HepG2 (cell line): ENCODE results near the gene SLC11A1. TPM values are rescaled to one million over a fixed set of nuclear protein-coding genes. Genes with fewer than 3 reads are reported as not detected.

Experiments
- ADNP ChIP-seq: sonication (generic); formaldehyde crosslinking; IDR thresholded peaks from 2 replicates; pipeline ENCODE4 v1.4.0; 2020; ENCODE audit warnings: missing genetic modification reagents
- BRD4 ChIP-seq: sonication (generic); formaldehyde crosslinking; IDR thresholded peaks from 2 replicates; pipeline ENCODE4 v1.4.0; 2020; ENCODE audit warnings: missing genetic modification reagents
- CREM ChIP-seq, 2 experiments: sonication (generic) in 1 of 2; formaldehyde crosslinking in 1 of 2; IDR thresholded peaks; 2 replicates each; pipeline versions ENCODE4 v1.4.0 to v1.6.1; 2016 to 2020; ENCODE audit warnings: antibody characterized with exemption in 1 of 2, mild to moderate bottlenecking in 1 of 2, missing genetic modification reagents in 1 of 2
- ERF ChIP-seq: IDR thresholded peaks from 2 replicates; pipeline ENCODE4 v1.6.1; 2018; ENCODE audit warnings: missing biosample characterization, missing genetic modification reagents
- FOXC1 ChIP-seq: sonication (generic); formaldehyde crosslinking; IDR thresholded peaks from 2 replicates; pipeline ENCODE4 v1.8.0; 2022; ENCODE audit warnings: mild to moderate bottlenecking, missing genetic modification reagents, borderline replicate concordance
- GTF2F1 ChIP-seq: fragments of 150-350 bp; IDR thresholded peaks from 2 replicates; pipeline ENCODE4 v1.6.1; 2014; ENCODE audit warnings: low read length
- HIVEP1 ChIP-seq: sonication (generic); formaldehyde crosslinking; IDR thresholded peaks from 2 replicates; pipeline ENCODE4 v1.4.0; 2020; ENCODE audit warnings: mild to moderate bottlenecking, missing genetic modification reagents
- HNF4G ChIP-seq, 2 experiments: sonication (generic) in 1 of 2; formaldehyde crosslinking in 1 of 2; IDR thresholded peaks; 2 replicates each; pipeline versions ENCODE4 v1.4.0 to v1.6.1; 2011 to 2020; ENCODE audit warnings: borderline replicate concordance in 2 of 2, low read depth in 2 of 2, mild to moderate bottlenecking in 2 of 2, low read length in 1 of 2, missing genetic modification reagents in 1 of 2, moderate library complexity in 1 of 2
- KMT2B ChIP-seq: IDR thresholded peaks from 2 replicates; pipeline ENCODE4 v1.6.1; 2016; ENCODE audit warnings: missing genetic modification reagents, missing compliant biosample characterization
- MBD4 ChIP-seq: IDR thresholded peaks from 2 replicates; pipeline ENCODE4 v1.6.1; 2012; ENCODE audit warnings: low read length, inconsistent platforms, borderline replicate concordance
- MBNL3 ChIP-seq: fragments of 250-450 bp; sonication (Bioruptor Pico); conservative IDR thresholded peaks from 2 replicates; pipeline ENCODE4 v1.8.0; 2022; ENCODE audit warnings: mild to moderate bottlenecking, inconsistent platforms
- MIER3 ChIP-seq: IDR thresholded peaks from 2 replicates; pipeline ENCODE4 v1.6.1; 2016; ENCODE audit warnings: missing compliant biosample characterization, borderline replicate concordance
- MTF2 ChIP-seq: sonication (generic); formaldehyde crosslinking; IDR thresholded peaks from 2 replicates; pipeline ENCODE4 v1.5.0; 2020; ENCODE audit warnings: missing genetic modification reagents, borderline replicate concordance
- NFE2L2 ChIP-seq: fragments of 150-350 bp; IDR thresholded peaks from 2 replicates; pipeline ENCODE4 v1.6.1; 2014; ENCODE audit warnings: low read length
- NFRKB ChIP-seq: fragments of 450-650 bp; IDR thresholded peaks from 2 replicates; pipeline ENCODE4 v1.6.1; 2017
- SAP130 ChIP-seq: IDR thresholded peaks from 2 replicates; pipeline ENCODE4 v1.6.1; 2016; ENCODE audit warnings: low read depth
- TAF1 ChIP-seq: sonication (generic); formaldehyde crosslinking; IDR thresholded peaks from 2 replicates; pipeline ENCODE4 v1.4.0; 2020; ENCODE audit warnings: missing genetic modification reagents
- TBL1XR1 ChIP-seq: fragments of 150-350 bp; IDR thresholded peaks from 2 replicates; pipeline ENCODE4 v1.6.1; 2014; ENCODE audit warnings: borderline replicate concordance, low read length; ENCODE audit not compliant: partially characterized antibody
- TBX2 ChIP-seq: sonication (generic); formaldehyde crosslinking; IDR thresholded peaks from 2 replicates; pipeline ENCODE4 v1.5.0; 2020; ENCODE audit warnings: missing genetic modification reagents, mild to moderate bottlenecking, borderline replicate concordance
- TCF7 ChIP-seq: sonication (generic); IDR thresholded peaks from 2 replicates; pipeline ENCODE4 v1.6.1; 2016; ENCODE audit warnings: antibody characterized with exemption, low read depth
- TP53 ChIP-seq: sonication (generic); formaldehyde crosslinking; conservative IDR thresholded peaks from 2 replicates; pipeline ENCODE4 v1.4.0; 2020; ENCODE audit warnings: missing genetic modification reagents
- ZBTB38 ChIP-seq: sonication (generic); formaldehyde crosslinking; IDR thresholded peaks from 2 replicates; pipeline ENCODE4 v1.5.1; 2020; ENCODE audit warnings: mild to moderate bottlenecking, missing genetic modification reagents
- ZNF121 ChIP-seq: sonication (generic); formaldehyde crosslinking; IDR thresholded peaks from 2 replicates; pipeline ENCODE4 v1.5.0; 2020; ENCODE audit warnings: mild to moderate bottlenecking, missing genetic modification reagents
- ZNF274 ChIP-seq: sonication (generic); formaldehyde crosslinking; IDR thresholded peaks from 2 replicates; pipeline ENCODE4 v1.5.1; 2020; ENCODE audit warnings: mild to moderate bottlenecking, missing genetic modification reagents
- ZNF333 ChIP-seq: sonication (generic); formaldehyde crosslinking; IDR thresholded peaks from 2 replicates; pipeline ENCODE4 v1.4.0; 2020; ENCODE audit warnings: mild to moderate bottlenecking, missing genetic modification reagents, borderline replicate concordance
- ZNF33A ChIP-seq: sonication (generic); formaldehyde crosslinking; IDR thresholded peaks from 2 replicates; pipeline ENCODE4 v1.5.1; 2020; ENCODE audit warnings: missing genetic modification reagents, mild to moderate bottlenecking, moderate library complexity, borderline replicate concordance
- ZNF44 ChIP-seq: sonication (generic); formaldehyde crosslinking; IDR thresholded peaks from 2 replicates; pipeline ENCODE4 v1.5.1; 2020; ENCODE audit warnings: mild to moderate bottlenecking, missing genetic modification reagents
- ZNF501 ChIP-seq: sonication (generic); formaldehyde crosslinking; IDR thresholded peaks from 2 replicates; pipeline ENCODE4 v1.5.1; 2020; ENCODE audit warnings: mild to moderate bottlenecking, moderate library complexity, missing genetic modification reagents
- ZNF709 ChIP-seq: sonication (generic); formaldehyde crosslinking; IDR thresholded peaks from 2 replicates; pipeline ENCODE4 v1.5.0; 2020; ENCODE audit warnings: mild to moderate bottlenecking, missing genetic modification reagents
- ZNF781 ChIP-seq: sonication (generic); formaldehyde crosslinking; IDR thresholded peaks from 2 replicates; pipeline ENCODE4 v1.5.1; 2020; ENCODE audit warnings: borderline replicate concordance, mild to moderate bottlenecking, missing genetic modification reagents; ENCODE audit errors: not compliant biosample characterization
- ZNF788 ChIP-seq: sonication (generic); formaldehyde crosslinking; IDR thresholded peaks from 2 replicates; pipeline ENCODE4 v1.5.0; 2020; ENCODE audit warnings: mild to moderate bottlenecking, missing genetic modification reagents, borderline replicate concordance
- polyA plus RNA-seq, 8 experiments: library from polyadenylated mRNA; depleted of rRNA in 3 of 8; stranded (reverse) in 7 of 8; unstranded in 1 of 8; fragments of >200 nt; fragmentation: Illumina TruSeq in 4 of 8; extraction: Trizol in 4 of 8; gene quantifications; 2 replicates each; pipeline versions ENCODE4 v1.2.1 to v1.2.3, GENCODE V29; 2011 to 2016; ENCODE audit warnings: low read depth in 4 of 8, missing spikeins in 1 of 8, mixed read lengths in 1 of 8; ENCODE audit not compliant: insufficient read depth in 1 of 8
- total RNA-seq, 5 experiments: library from RNA; depleted of rRNA; stranded (reverse); fragments of >200 nt; fragmentation: Illumina TruSeq; extraction: Trizol; gene quantifications; 2 replicates each; pipeline ENCODE4 v1.2.3, GENCODE V29; 2016; ENCODE audit warnings: low read depth in 1 of 5
- TF ChIP-seq, protein P1 (sequence below): sonication (generic); formaldehyde crosslinking; conservative IDR thresholded peaks from 2 replicates; pipeline ENCODE4 v1.4.0; 2020; ENCODE audit warnings: missing genetic modification reagents

The SLC11A1 gene
- total and polyA plus RNA-seq, 2 of the 13 experiments (the other 11 are each of a cell fraction or from before 2014, with no cell fraction given), result 0.33 to 2.3 TPM

DNA sequence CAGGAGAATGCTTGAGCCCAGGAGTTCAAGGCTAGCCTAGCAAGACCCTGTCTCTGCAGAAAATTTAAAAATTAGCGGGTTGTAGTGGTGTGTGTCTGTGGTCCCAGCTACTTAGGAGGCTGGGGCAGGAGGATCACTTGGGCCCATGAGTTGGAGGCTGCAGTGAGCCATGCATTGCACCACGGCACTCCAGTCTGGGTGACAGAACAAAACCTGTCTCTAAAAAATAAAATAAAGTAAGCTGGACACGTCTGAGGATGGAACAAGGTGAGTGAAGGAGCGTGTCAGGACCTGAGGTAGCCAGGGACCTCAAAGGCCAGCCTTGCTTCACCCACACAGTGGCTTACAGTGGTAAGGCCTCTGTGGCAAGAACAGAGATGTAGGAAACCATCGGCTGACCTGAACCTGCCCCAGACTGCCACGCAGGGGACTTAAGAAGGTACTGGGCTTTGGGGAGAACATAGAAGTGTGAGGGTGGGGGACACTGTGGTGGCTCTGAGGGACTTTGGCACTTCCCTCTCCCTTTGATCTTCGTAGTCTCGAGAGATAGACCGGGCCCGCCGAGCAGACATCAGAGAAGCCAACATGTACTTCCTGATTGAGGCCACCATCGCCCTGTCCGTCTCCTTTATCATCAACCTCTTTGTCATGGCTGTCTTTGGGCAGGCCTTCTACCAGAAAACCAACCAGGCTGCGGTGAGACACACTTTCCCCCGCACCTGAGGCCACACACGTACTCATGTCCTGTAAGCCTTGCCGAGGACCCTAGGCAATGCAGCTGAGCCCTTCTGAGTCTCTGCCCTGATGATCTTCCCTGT is 7.5 kb downstream of the SLC11A1 start (continued):
- TF ChIP-seq GTF2F1 (no peak), ZNF274 (CRISPR knock-in tag) (peak; percentile 67; the same call in 1 of the 2 replicates), ZNF788 (CRISPR knock-in tag) (peak; percentile 77; the same call in 1 of the 2 replicates), TBX2 (CRISPR knock-in tag) (peak; percentile 75), ADNP (CRISPR knock-in tag) (no peak), ZBTB38 (CRISPR knock-in tag) (peak; percentile 75), ZNF501 (CRISPR knock-in tag) (peak; percentile 73; the same call in 1 of the 2 replicates), NFE2L2 (0 out of 2 replicates have a peak, but pooled peaks have one; percentile 3), HIVEP1 (no peak), MBNL3 (CRISPR knock-in tag) (no peak), ZNF709 (CRISPR knock-in tag) (no peak), CREM (IDR thresholded peaks at IDR 0.05) (peak; percentile 27; the same call in 1 of the 2 replicates), CREM (CRISPR knock-in tag; IDR thresholded peaks at IDR 0.05) (no peak), ZNF781 (CRISPR knock-in tag) (no peak), ZNF121 (CRISPR knock-in tag) (no peak), SAP130 (peak; percentile 64), FOXC1 (CRISPR knock-in tag) (no peak), MBD4 (no peak), MIER3 (CRISPR knock-in tag) (no peak), TCF7 (peak; percentile 88), TP53 (CRISPR knock-in tag) (no peak), HNF4G (IDR thresholded peaks at IDR 0.05; ENCODE audit: borderline replicate concordance, low read depth, low read length) (peak; percentile 64), HNF4G (CRISPR knock-in tag; IDR thresholded peaks at IDR 0.05; ENCODE audit: borderline replicate concordance, low read depth) (no peak), ERF (no peak), NFRKB (no peak), MTF2 (CRISPR knock-in tag) (no peak), ZNF33A (CRISPR knock-in tag) (0 out of 2 replicates have a peak, but pooled peaks have one; percentile 58), TBL1XR1 (no peak), ZNF44 (CRISPR knock-in tag) (0 out of 2 replicates have a peak, but pooled peaks have one; percentile 60), ZNF333 (CRISPR knock-in tag) (no peak), BRD4 (CRISPR knock-in tag) (0 out of 2 replicates have a peak, but pooled peaks have one; percentile 43), TAF1 (peak; percentile 49; the same call in 1 of the 2 replicates), KMT2B (CRISPR knock-in tag) (no peak)
- TF ChIP-seq, protein P1, sequence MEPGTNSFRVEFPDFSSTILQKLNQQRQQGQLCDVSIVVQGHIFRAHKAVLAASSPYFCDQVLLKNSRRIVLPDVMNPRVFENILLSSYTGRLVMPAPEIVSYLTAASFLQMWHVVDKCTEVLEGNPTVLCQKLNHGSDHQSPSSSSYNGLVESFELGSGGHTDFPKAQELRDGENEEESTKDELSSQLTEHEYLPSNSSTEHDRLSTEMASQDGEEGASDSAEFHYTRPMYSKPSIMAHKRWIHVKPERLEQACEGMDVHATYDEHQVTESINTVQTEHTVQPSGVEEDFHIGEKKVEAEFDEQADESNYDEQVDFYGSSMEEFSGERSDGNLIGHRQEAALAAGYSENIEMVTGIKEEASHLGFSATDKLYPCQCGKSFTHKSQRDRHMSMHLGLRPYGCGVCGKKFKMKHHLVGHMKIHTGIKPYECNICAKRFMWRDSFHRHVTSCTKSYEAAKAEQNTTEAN (CRISPR knock-in tag), result no peak
